NCI-H2081 treated with DMSO at 0.1 percent for 48 hours (cell line): Measurements from ENCODE around the gene FAM241A.
"Not testable (repeated sequence)": the region's sequence is repeated elsewhere in the genome, so short reads cannot be mapped to it uniquely, and the experiment has no call there.

ENCODE experiments used
- DNase-seq: peaks from one replicate; lab custom pipeline; 2025; lab: John Stamatoyannopoulos, UW

FAM241A gene

DNA sequence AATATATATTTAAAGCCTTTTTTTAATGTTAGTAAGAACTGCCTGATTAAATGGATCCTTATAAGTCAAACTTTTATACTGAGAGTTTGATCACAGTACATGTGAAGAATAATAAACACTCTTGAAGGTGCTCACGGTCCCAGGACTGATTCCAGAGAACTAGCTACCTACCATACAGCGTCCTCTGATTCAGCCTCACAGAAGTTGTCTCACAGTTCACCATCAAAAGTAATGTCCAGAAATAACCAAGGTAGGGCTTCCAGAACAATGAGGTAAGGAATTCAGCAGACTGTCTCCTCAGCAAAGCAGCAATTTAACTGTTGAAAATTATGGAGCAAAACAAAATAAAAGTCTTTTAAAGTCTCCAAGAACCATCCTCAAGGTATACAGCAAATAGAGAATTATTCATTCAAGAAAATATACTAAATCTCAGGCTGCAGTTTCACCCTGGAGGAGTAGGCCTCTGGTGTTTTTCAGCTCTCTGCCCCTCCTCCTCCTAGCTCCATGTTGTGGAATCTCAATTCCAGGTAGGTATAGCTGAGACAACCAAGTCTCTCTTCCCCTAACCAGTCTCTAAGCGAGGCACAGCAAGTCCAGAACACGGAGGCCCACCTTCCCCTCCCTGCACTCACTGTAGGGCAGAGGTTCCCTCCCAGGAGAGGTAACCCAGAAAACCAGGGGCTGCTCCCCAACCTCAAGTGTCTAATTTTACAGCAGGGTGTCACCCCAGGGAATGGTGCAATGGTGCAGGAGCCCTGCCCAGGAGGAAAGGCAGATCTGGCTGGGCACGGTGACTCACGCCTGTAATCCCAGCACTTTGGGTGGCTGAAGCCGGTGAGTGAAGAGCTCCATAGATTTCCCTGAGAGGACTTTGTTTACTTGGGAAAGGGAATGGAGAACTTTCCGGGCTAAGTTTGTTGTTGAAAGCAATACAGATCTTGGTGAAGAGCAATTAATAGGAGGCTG is 28.6 kb downstream of the FAM241A start:
- DNase-seq, result no peak

DNA sequence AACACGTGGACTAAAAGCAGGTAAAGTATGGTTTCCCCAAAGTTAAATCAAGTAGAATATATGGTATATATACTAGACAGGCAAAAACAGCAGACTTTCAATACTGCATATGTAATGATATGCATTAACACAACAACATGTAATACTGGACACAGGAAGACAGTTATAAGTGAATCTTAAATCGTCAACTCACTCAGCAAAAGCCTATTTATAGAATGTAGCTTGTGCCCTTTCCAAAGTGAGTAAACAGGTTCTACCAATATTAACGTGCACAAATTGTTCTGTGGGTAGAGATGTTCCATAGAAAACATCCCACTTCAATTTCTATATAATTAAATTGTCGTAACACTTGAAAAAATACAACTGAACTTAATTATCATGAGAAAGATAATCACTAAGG is 30.6 kb downstream of the FAM241A start:
- DNase-seq, result no peak

DNA sequence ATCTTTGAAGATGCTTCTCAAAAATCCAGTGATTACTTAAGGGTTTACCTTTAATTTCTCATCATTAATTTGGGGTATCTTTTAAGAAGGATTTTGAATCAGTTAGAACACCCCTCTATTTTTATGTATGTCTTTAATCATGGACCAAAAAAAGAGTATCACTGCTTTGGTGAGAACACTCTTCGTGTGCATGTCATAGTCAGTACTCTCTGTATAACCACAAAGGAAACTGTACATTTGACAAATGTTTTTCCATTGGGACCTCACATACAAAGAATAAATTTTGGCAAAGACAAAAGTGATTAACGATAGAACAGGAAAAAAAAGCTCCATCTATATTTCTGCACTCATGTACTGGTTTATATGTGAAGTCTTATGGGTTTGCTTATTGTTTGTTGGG is 31.3 kb downstream of the FAM241A start:
- DNase-seq, result no peak

DNA sequence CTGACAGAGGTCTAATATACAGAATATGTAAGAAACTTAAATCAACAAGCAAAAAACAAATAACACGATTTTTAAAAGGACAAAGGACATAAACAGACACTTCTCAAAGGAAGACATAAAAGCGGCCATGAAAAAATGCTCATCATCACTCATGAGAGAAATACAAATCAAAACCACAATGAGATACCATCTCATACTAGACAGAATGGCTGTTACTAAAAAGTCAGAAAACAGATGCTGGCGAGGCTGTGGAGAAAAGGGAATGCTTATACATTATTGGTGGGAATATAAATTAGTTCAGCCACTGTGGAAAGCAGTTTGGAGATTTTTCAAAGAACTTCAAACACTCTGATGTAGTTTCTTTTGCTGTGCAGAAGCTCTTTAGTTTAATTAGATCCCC is 33.5 kb downstream of the FAM241A start:
- DNase-seq, result not testable (repeated sequence)

- no peak for DNase-seq
These were observed 36.2 kb downstream of the FAM241A start for GRCh38 chr4:112181358-112182000.

DNA sequence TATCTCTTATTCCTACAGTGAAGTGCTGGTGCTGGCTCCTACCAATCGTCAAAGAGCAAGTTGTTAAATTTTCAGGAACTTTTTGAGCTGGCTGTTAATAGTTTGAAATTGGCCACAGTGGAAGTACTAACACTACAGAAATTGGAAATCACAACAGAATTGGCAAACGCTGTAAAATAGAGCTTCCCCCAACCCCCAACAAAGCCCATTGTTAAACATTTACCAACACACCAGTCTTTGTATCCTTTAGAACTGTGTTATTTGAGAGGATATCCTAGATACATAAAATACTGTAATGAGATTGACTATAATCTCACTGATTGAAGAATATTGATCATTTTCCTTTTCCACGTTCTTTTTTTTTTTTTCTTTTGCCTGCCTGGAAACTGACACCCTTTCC is 37.4 kb downstream of the FAM241A start:
- DNase-seq, result no peak

GRCh38 chr4:112183252-112183651 is 38.0 kb downstream of the FAM241A start:
- DNase-seq, result no peak

- DNase-seq, result no peak
These were observed 39.2 kb downstream of the FAM241A start for GRCh38 chr4:112184438-112184837.

GRCh38 chr4:112185334-112185733 is 40.1 kb downstream of the FAM241A start:
- DNase-seq, result no peak

DNA sequence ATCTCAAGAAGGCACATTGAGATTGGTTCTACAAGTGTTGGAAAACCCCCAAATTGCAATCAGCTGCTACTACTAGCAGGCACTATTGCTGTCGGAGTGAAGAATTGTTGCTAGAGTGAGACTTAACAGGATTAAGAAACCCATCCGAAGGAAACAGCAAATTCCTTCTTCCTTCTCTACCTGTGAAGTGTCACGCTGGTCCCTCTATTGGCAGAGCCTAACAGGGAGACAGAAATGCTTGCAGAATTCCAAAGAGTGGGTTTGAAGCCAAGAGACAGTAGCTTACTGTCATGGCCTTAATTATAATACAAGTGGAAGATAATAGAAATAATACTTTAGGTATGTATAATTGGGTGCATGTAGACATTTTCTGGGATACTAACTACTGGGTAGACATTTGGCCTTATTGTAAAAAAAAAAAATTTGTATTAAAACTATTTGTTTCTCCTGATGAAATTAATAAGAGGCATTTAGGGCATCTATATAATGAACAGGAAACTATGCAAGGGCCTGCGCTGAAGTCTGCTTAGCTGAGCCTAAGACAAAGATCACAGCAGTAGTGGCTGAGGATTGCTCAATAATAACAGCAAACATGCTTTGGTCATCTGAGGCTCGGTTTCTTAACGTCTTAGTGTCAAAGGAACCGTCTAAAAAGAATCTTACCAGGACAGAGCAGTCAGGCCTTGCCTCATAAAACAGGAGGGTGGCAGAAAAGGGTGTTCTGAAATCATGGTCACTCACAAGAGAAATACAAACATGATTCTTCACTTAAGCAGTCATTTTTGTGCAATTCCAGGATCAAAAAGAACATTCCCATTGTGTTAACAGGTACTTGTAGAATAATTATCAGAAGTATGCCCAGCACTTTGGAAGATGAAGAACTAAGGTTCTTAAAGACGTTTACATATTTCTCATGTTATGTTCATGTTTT is 40.8 kb downstream of the FAM241A start:
- DNase-seq, result no peak

DNA sequence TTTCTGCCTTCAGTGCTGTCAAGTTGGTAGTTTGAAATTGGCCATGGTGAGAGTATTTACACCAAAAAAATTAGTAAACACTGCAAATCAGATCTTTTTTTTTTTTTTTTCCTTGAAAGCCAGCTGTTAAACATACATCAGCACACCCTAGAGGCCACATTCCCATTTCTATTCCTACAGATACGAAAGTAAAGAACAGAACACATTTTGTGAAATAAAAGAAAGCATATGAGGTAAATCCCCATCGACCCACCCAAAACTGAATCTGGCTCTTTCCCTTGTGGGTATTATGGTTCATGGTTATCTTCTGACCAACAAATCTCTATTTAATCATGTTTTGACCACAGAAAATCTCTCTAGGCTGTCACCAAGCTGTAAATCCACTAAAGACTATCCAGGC is 44.5 kb downstream of the FAM241A start:
- DNase-seq, result no peak

DNA sequence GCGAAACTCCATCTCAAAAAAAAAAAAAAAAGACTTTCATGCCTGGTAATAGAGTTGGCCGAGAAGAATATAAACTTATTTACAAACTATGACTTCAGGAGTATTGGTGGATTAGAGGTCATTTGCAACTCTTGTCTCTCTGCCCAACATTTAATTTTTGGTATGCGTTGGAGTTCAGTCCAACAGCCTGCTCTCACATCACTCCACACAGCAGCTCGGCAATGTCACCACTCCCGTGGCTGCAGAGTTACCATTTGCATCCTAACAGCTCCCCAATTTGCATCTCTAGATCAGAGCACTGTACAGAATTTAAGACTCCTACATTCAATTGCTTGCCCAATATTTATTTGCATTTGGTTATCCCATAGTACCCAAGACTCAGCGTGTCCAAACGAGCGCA is 45.4 kb downstream of the FAM241A start:
- no peak for DNase-seq

- DNase-seq, result no peak
These were observed 51.2 kb downstream of the FAM241A start for GRCh38 chr4:112196461-112196860.

- DNase-seq, result no peak
These were observed 53.8 kb downstream of the FAM241A start for GRCh38 chr4:112199041-112199440.

DNA sequence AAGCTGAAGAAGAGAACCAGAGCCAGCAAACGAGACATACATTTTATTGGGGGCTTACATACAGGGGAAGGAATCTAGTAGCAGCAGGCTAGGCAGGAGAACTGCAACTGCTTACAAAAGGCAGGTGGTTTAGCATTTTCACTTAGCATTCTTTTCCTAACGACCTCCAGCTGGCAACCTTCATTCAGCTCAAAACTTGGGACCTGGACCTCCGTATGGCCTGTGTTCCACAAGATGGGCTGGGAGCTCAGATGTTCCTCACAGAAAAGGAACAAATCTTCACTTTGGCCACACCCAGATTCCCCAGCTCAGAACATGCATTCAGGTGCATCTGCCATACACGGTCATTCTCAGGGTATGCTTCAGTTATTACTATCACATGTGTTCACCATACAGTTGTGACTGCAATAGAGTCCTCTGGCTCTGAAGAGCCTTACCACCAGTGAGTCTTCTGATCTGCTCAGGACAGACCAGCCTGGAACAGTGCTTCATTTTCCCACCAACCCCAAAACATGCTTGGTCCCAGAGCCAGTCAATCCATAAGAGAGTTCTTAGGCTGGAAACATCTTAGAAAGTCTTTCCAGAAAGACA is 56.8 kb downstream of the FAM241A start:
- DNase-seq, result no peak

DNA sequence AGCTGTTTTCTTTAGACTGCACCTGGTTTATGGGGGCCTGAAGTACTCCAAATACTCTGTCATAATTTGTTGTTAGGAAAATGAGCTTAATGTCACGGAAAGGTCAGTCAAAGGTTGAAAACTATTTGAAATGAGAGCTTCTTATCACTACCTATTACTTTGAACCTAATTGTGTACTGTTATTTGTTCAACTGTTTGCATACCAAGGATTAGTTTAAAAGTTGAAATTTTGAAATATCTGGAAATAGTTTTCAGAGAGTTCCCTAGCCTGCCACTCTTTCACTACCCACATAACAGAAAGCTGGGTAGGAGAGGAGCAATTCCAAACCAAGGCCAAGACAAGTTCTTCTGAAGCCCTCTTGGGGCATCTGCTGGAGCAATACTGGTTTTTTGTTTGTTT is 58.3 kb downstream of the FAM241A start:
- DNase-seq, result no peak

DNA sequence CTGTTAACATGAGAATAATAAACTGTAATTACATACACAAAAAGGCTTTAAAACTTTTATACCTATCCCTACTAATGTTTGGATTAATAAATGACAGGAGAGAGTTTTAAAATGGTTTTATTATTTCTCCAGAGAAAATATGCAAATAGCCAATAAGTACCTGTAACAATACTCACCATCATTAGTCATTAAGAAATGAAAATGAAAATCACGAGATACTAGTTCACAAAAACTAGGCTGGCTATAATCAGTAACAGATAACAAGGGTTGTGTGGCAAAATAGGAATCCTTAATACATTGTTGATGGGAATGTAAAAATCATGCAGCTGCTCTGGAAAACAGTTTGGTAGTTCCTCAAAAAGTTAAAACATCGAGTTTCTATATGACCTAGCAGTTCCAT is 61.2 kb downstream of the FAM241A start:
- no peak for DNase-seq

- not testable (repeated sequence) for DNase-seq
These were observed 63.2 kb downstream of the FAM241A start for GRCh38 chr4:112208137-112209095.

DNA sequence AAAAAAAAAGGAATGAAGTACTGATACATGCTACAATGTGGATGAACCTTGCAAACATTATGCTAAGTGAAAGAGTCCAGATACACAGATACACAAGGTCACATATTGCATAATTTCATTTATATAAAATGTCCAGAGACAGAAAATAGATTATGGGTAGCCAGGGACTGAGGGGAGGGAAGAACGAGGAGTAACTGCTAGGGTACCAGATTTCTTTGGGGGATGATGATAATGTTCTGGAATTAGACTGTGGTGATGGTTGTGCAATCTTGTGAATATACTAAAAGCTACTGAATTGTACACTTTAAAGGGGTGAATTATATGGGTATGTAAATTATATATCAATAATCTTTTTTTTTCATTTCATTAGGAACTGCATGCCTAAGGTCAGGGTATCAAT is 65.5 kb downstream of the FAM241A start:
- no peak for DNase-seq

DNA sequence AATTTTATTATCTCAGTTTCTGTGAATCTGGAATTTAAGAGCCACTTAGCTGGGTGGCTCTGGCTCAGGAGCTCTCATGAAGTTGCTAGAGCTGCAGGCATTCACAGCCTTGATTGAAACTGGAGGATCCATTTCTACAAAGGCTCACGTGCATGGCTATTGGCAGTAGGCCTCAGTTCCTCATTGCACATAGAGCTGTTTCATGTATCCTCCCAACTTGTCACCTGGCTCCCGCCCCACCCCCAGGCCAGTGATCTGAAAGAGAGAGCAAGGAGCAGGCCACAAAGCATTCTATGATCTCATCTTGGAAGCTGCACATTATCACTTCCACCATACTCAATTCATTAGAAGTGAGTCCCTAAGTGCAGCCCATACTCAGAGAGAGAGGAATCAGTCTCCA is 67.8 kb downstream of the FAM241A start:
- DNase-seq, result no peak

DNA sequence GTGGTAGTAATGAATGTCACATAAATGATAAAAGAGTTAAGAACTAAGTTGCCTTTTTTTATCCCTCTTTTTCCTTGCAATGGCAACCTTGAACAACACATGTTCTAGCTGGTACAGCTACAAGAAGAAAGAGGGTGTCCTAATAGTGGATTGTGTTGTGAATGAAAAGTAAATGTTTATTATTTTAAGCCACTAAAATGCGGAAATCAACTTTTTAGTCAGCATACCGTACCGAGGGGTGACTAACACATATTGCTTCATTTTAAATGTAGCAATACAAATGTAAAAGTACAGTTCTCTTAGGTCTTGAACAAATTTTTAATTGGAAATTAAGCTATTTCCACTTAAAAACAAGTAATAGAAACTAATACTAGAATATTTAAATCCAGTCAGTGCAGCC is 68.6 kb downstream of the FAM241A start:
- no peak for DNase-seq
